Fibroblast of peridontal ligament (primary cell): Measurements from ENCODE around the gene BANF2.
A peak's percentile ranks its signal among the peaks of the same experiment; 100 is the strongest.
"Not testable (repeated sequence)": the region's sequence is repeated elsewhere in the genome, so short reads cannot be mapped to it uniquely, and the experiment has no call there.

ENCODE experiments used
- DNase-seq: peaks from one replicate; pipeline ENCODE4 v3.0.0-alpha.2; 2010; ENCODE audit errors: extremely low read depth

BANF2 gene

DNA sequence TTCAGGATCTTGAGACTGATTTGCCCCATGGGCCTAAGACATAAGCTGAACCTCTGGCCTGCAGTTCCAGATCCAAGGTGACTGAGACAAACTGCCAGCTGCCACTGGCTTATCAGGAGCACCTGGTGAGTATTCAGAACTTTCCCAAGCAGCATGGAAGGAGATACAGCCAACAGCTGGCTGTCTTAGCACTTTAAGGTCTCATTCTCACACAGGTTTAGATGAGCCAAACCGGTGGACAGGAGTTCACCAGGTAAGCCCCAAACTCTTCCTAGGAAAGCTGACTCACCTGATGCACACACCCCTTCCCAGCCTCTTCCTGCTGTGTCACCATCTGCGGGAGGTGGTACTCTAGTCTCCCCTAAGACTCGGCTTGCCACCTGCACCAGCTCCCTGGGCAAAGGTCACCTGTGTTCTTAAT, at the start of gene BANF2:
TSS of gene BANF2 (plus strand) at position 36 of the 421 bp plus-strand sequence. CDS start 25,060 bp downstream, outside the sequence.
- DNase-seq, result no peak

DNA sequence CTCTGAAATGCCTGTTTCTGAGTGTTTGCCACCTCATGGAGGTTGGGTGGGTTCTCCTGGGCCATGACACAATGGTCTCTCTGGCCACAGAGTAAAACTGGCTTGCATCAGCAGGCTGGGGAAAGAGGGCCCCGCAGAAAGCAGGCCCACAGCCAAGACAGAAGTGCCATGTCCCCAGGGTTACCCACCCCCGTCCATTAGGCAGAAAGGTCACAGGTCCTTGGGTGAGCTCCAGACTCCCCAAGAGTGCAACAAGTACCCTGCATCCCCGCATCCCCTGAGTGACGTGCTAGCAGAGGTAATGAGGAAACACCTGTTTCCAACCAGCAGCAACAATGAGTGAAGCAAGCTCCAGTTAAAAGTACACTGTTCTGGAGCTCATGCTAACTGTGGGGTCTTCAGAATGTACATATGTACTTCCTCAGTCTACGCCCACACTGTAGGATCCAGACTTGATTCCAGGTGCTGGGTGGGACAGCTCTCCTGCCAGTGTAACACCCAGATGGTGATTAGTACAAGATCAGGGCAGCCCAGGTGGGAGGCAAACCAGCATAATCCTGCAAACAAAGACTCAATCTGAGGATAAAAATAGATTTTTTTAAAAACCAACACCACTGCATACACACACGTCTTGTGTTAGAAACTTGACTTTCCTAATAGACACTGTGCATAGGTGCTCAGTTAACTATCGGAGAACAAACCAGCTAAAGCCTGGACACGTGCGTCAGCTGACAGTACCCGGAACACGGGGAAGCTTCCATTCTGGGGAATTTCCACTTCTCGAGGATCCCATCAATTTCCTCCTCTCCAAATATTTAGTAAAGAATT, 49.3 kb upstream of the BANF2 start:
- DNase-seq, result no peak

DNA sequence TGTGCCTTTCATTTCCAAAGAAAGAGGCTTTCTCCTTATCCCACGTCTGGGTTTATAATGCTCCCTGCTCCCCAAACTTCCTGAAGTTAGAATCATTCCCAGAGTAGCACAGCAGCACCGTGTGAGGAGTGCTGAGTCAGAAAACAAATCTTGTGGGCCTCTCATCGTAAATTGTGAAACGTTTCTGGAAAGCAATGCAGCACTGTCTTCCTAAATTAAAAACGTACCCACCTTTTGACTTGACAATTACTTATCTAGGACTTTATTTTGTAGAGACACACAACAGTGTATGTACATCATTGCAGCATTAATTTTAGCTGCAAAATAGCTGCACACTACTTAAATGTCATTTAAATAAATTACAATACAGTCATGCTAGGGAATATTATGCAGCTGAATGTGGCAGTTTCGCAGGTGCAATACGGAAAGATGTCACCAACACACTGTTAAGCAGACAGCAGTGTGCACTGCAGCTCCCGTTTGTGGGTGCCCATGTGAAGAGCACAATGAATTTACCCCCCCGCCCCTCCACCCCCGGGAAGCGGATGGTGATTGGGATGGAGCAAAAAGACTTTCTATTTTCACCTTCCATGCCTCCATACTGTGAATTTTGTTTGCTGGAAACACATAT, 48.5 kb upstream of the BANF2 start:
- DNase-seq, result peak; percentile 65

- DNase-seq, result no peak
These were observed 47.9 kb upstream of the BANF2 start for GRCh38 chr20:17651760-17652388.

DNA sequence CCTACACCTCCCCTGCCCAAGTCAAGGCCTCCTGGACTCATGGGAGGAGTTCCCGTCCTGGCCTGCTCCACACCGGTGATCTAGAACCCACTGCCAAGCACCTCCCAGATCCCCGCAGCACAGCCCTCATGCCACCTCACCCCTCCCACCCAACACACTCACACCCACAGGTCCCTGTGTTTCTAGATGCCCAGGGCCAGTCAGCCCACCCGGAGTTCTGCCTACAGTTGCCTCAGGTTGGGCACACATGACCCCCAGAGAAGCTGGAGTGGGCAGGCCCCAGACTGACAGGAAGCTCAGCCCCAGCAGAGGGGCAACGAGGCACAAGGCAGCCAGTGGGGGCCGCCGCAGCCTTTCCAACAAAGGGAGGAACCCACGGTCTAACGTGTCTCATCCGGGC, 47.4 kb upstream of the BANF2 start:
- DNase-seq, result no peak

DNA sequence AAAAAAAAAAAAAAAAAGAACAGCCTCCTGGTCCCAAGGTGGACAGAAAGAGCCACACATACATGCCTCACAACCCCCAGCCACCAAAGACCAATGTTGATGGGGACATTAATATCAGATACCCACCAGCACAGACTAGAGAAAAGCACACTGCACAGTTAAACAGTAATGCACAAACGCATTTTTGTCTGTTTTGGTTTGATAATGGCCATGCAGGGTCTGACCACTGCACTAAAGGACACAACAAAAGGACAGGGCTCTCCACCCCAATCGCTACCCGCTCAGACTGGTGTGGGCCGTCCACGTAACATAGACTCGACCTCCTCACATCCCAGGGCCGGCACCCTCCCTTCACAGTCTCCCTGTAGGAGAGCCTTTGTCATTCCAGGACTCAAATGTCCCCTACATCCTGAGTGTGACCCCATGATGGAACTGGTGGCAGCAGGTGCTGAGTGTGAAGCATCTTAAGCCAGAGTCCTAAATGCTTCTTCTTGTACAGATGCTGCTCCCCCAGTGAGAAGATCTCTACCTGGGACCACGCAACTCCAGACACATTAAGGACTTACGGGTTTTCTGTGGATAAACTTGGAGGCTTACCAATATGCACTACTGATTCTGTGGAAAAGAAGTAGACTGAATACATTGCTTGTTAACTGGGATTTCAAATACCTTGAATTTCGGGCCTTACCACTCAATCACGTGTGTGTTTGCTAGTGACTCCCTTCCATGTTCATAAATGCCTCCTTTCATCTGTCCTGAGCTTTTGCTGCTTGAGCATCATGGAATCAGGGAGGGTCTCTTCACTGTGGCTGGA, 45.7 kb upstream of the BANF2 start:
- no peak for DNase-seq

GRCh38 chr20:17654649-17655285, 45.0 kb upstream of the BANF2 start:
- peak; percentile 62 for DNase-seq

DNA sequence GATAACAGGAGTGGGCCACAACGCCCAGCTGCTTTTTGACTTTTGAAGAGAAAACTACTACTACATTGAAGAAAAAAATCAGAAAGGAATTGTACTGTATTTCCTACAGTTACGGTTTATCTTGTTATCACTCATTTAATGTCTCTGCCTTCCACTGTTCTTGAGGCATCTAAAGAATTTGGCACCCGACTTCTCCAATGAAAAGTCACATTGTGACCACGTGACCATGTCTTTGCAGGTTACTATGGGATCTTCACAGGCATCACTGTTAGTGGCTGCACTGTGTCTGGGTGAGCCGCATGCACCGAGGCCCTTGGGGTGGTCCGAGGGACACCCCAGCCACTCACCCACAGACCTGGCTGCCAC, 44.5 kb upstream of the BANF2 start:
- DNase-seq, result no peak

- no peak for DNase-seq
These were observed 43.8 kb upstream of the BANF2 start for GRCh38 chr20:17655865-17656479.

DNA sequence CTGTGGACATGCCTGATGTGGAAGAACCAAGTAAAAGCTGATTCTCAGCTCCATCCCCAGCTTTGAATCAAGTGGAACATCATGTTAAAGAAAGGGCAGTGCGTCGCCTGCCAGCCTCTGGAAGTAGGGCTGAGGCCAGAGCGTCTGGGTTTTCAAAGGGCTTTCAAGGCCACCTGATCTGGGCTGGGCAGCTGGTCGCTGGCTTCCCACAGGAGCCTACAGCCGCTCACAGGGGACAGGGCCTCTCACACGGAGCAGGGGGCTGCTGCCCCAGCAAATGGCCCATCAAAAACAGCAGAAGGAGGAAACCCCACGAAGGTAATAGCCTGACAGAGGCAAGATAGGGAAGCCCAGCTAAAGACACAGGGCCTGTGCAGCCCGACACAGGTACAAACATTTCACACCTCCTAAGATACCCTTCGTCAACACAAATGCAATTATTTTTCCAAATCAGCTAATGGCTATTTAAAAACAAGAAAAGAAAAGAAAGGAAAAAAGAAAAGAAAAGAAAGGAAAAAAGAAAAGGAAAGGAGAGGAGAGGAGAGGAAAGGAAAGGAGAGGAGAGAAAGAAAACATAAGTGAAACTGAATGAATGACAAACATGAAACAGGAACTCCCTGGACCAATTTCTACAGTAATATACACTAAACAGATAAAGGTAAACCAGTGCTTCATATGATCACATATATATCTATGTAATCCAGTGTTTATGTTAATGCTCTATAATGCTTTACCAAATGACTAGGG, 42.5 kb upstream of the BANF2 start:
- no peak for DNase-seq

GRCh38 chr20:17657898-17658647, 41.7 kb upstream of the BANF2 start:
- DNase-seq, result no peak

GRCh38 chr20:17658648-17658993, 41.1 kb upstream of the BANF2 start:
- DNase-seq, result no peak

GRCh38 chr20:17659344-17659743, 40.4 kb upstream of the BANF2 start:
- DNase-seq, result not testable (repeated sequence)

DNA sequence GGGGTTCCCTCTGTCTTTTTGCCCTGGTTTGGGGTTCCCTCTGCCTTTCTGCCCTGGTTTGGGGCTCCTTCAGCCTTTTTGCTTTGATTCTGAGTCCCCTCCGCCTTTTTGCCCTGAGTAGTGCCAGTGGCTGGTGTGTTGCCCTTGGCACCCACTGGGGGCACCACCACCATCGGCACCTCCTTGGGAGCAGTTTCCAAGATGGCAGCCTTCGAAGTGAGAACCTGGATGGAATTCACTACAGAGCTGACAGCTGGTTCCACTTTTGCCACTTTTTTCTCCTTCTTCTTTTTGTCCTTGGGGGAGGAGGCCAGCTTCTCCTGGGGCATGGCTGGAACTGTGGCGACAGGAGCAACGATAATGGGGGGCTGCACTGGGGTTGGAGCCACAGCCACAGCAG, 40.0 kb upstream of the BANF2 start:
- DNase-seq, result no peak

DNA sequence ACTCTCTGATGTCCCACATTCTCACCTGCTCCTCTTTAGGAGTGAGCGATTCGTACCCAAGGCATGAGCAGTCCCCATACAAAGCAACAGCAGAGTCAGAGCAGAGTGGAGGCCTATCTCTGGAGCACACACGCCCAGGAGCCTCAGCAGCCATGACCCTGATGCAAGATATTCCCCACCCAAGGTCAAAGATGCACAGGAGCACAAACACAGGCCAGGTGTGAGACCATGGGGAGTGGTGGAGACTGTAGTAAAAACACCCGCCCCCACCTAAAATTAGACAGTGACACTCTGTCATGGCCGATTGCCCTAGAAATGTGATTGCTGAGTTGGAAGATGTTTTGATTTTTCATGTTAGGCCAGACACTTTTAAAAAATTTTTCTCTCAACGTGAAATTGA, 39.1 kb upstream of the BANF2 start:
- DNase-seq, result no peak

- DNase-seq, result peak; percentile 64
These were observed 38.5 kb upstream of the BANF2 start for GRCh38 chr20:17661121-17661744.

DNA sequence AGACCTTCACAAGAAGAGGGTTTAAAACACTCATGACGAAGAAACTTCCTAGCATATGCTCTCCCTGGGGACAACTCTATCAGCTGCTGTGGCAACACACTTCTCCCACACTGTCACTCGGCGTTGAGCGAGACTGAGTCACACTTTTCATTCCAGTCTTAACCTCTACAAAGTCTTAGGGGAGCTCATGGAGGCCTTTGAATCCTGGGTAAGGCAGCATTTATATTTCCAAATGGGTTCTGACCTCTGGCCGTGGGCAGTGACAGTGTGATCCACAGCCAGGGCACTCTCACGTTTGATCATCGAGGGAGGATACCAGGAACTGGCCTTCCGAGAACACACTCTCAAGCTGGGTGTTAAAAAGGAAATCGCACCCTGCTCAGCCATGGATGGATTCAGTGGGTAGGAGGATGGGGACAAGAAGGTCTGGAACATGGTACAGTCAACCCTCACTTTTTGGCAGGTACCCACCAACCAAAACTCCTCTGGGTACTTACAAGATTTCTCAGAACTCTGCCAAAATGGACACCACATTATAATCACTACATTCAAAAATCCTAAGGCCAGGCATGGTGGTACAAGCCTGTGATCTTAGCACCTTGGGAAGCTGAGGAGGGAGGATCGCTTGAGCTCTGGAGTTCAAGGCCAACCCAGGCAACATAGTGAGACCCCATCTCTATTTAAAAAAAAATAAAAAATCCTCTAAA, 37.3 kb upstream of the BANF2 start:
- peak; percentile 87 for DNase-seq

- DNase-seq, result no peak
These were observed 36.7 kb upstream of the BANF2 start for GRCh38 chr20:17663040-17663399.

- peak; percentile 70 for DNase-seq
These were observed 36.3 kb upstream of the BANF2 start for GRCh38 chr20:17663486-17663885.
